ENCODE data around the gene MMRN2.
"Not testable (repeated sequence)": the region's sequence is repeated elsewhere in the genome, so short reads cannot be mapped to it uniquely, and the experiment has no call there.

Gene MMRN2

GRCh38 chr10:86981716-86982115 is 24.3 kb upstream of the MMRN2 start:
- TF ChIP-seq CTCF (IDR thresholded peaks at IDR 0.05; ENCODE audit: control insufficient read depth, extremely low read depth, insufficient read depth) = no peak
- no peak overlapping the region for H3K4me3 ChIP-seq (ENCODE audit: low read depth, low read length)
- DNase-seq (ENCODE audit: low read depth) = no peak

GRCh38 chr10:86981020-86981419 is 23.6 kb upstream of the MMRN2 start:
- DNase-seq (ENCODE audit: low read depth) = not testable (repeated sequence)

GRCh38 chr10:86979977-86980448 is 22.6 kb upstream of the MMRN2 start:
- no peak overlapping the region for H3K4me3 ChIP-seq (ENCODE audit: low read depth, low read length)
- no peak for TF ChIP-seq CTCF (IDR thresholded peaks at IDR 0.05; ENCODE audit: control insufficient read depth, extremely low read depth, insufficient read depth)
- DNase-seq (ENCODE audit: low read depth) = no peak

More at GRCh38 chr10:86981020-86981419, 23.6 kb upstream of the MMRN2 start:
- not testable (repeated sequence) for H3K4me3 ChIP-seq (ENCODE audit: low read depth, low read length)

- H3K4me3 ChIP-seq (ENCODE audit: low read depth, low read length) = no peak overlapping the region
- TF ChIP-seq CTCF (IDR thresholded peaks at IDR 0.05; ENCODE audit: control insufficient read depth, extremely low read depth, insufficient read depth) = no peak
- DNase-seq (ENCODE audit: low read depth) = no peak
Observed at GRCh38 chr10:86979296-86979818, 21.9 kb upstream of the MMRN2 start.

GRCh38 chr10:86978457-86978856 is 21.0 kb upstream of the MMRN2 start:
- DNase-seq (ENCODE audit: low read depth); H3K4me3 ChIP-seq (ENCODE audit: low read depth, low read length): not testable (repeated sequence)

- no peak for TF ChIP-seq CTCF (IDR thresholded peaks at IDR 0.05; ENCODE audit: control insufficient read depth, extremely low read depth, insufficient read depth)
- no peak for DNase-seq (ENCODE audit: low read depth)
- no peak overlapping the region for H3K4me3 ChIP-seq (ENCODE audit: low read depth, low read length)
Observed at GRCh38 chr10:86976362-86977056, 19.1 kb upstream of the MMRN2 start.

- TF ChIP-seq CTCF (IDR thresholded peaks at IDR 0.05; ENCODE audit: control insufficient read depth, extremely low read depth, insufficient read depth) = no peak
- no peak overlapping the region for H3K4me3 ChIP-seq (ENCODE audit: low read depth, low read length)
- no peak for DNase-seq (ENCODE audit: low read depth)
Observed at GRCh38 chr10:86974484-86974883, 17.1 kb upstream of the MMRN2 start.

Data from LNCaP clone FGC (cell line).